Activated gamma-delta T cell (primary cell): ENCODE results near the gene KREMEN1.
A peak's percentile ranks its signal among the peaks of the same experiment; 100 is the strongest.

Experiments
- DNase-seq: peaks from one replicate; lab custom pipeline; 2025; lab: John Stamatoyannopoulos, UW

KREMEN1 gene

DNA sequence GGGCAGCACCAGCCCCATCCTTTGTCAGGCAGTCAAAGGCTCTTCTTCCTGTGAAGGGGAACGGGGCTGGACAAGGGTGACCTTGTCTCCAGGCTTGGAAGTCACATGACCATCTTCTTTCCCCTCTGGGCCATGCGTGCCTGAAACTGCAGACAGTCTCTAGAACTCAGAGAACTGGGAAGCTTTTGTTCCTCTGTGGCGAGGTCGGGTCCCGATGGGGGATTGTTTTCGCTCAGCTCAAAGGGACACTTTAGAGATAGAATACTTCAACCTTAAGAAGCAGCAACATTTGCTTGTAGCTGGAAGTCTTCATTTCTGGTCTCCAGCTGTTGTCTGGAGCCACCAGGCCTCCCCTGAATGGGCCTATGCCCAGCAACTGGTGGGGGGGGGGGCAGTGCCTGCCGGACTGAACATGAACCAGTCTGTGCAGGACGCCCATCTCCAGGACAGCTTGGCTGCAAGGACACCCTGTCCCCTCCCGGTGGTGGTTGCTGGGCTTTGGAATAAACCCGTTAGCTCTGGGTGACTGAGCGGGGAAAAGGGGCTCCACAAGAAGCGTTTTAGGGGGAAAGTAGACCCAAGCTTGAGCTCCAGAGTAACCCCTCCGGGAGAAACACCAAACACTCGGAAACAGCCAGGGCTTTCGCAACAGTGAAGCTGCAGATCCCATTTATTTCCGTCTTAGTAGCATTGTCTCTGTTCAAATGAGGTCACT lies 77.2 kb downstream of the KREMEN1 start:
- no peak for DNase-seq

DNA sequence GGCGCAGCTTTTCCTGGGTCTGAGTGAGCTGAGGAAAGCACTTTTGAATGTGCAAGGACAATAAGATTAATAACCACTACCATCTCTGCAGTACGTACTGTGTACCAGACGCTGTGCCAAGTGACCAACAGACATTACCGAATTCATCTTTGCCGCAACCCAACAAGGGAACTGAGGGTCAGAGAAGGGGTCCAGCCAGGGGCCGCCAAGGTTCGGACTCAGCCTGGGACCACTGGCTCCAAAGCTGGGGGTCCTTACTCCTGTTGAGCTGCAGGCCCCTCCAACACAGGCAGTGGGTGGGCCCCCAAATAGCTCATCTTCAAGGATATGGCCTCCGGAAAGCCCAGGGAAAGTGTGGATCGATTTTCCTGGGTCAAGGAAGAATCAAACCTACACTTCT lies 77.9 kb downstream of the KREMEN1 start:
- DNase-seq, result no peak

DNA sequence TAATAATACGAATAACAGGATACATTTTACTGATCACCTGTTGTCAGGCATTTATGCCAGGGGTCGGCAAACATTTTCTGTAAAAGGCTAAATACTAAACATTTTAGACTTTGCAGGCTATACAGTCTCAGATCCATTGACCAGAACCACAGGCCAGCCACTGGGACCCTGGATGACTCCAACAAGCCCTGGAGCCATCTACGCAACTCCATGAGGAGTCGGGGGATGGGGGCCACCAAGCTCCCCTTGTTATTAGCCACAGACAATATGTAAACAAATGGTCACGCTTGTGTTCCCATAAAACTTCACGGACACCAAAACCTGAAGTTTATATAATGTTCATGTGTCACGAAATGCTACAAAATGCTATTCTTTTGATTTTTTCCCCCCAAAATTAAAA lies 78.5 kb downstream of the KREMEN1 start:
- no peak for DNase-seq

DNA sequence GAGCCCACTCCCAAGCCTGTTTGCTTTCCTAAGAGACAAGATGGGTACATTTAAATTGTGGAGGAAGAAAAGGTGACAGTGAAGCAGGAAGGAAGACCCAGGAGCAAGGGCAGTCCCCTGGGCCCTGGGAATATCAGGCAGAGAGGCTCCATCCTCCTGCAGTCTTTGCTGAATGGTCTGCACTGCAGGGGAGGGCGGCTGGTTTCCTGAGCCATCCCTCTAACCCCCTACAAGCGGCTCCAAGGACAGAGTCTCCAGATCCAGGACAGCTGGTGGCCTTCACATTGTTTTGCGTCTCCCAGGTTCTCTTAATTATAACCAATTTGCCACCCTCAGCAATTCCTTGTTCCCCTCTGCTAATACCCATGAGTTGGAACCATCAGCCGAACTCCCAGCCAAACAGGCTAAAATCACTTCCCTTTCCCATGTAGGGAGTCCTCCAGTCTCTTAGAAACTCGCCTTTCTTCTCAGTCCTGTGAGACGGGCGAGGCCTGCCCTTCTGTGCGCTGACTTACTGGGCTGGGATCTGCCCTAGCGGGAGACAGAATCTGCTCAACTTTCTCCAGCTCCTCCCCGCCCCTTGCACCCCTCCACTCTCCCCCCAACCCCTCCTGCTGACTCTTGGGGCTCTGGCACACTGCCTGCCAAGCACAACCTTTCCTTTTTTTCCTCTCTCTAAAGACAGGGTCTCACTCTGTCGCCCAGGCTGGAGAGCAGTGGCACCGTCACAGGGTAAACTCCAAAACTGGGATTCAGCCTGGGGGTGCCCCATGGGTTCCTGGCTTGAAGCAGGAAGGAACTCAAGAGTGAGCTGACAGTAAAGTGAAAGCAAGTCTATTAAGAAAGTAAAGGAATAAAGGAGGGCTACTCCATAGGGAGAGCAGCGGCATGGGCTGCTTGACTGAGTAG lies 79.5 kb downstream of the KREMEN1 start:
- DNase-seq, result no peak

DNA sequence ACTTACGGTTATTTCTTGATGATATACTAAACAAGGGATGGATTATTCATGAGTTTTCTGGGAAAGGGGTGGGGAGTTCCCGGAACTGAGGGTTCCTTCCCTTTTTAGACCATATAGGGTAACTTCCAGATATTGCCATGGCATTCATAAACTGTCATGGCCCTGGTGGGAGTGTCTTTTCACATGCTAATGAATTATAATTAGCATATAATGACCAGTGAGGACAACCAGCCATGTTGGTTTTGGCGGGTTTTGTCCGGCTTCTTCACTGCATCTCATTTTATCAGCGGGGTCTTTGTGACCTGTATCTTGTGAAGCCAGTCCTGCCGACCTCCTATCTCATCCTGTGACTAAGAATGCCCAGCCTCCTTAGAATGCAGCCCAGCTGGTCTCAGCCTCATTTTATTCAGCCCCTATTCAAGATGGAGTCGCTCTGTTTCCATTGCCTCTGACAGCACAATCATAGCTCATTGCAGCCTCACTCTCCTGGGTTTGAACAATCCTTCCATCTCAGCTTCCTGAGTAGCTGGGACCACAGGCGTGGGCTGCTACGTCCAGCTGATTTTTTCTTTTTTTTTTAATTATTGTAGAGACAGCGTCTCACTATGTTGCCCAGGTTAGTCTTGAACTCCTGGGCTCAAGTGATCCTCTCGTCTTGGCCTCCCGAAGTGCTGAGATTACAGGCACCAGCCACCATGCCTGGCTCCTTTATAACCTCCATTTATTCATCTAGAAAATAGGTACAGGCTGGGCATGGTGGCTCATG lies 80.3 kb downstream of the KREMEN1 start:
- DNase-seq, result no peak

DNA sequence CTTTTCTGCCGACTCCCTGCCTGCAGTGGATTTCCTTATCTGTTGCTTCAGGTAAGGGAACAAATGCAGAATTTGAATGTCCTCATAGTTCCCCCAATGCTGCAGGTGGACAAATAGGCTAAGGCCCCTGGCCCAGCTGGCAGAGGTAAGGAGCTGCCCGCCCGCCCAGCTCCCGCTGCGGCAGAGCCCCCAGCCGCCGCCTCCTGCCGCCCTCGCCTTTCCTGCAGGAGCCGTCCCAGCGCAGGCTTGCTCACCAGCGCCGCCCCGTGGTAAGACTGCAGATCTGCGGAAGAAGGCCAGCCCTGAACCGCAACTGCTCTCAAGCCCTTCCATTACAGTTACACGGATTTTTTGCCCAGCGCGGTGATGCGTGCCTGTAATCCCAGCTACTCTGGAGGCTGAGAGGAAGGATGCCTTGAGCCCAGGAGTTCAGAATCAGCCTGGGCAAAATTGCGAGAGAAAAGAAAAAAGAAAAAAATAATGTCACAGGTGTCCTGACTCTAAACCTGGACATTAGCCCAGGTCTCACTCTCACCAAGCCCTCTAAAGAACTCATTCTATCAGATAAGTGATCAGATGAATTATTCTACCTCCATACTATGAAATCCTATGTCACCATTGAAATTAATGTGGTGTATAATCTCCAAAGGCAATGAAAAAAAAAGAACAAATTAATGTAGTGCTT lies 81.7 kb downstream of the KREMEN1 start:
- peak; percentile 34 for DNase-seq

DNA sequence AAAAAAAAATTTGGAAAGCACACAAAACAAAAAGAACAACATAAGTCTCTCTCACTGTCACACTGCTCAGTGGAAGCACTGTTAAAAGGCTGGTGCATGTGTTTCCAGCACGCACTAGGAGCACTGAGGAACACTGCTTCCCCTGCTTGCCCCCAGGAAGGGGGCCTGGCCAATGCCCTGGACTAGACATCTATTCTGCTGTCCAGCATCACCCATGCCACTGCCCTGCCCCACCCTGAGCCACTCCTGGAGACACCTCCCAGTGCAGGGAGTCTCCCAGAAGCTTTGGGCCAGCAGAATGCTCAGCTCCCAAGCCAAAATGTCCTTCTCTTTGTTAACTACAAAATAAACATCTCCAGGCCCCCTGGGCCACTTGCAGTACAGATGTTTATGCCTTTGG lies 83.1 kb downstream of the KREMEN1 start:
- DNase-seq, result no peak

DNA sequence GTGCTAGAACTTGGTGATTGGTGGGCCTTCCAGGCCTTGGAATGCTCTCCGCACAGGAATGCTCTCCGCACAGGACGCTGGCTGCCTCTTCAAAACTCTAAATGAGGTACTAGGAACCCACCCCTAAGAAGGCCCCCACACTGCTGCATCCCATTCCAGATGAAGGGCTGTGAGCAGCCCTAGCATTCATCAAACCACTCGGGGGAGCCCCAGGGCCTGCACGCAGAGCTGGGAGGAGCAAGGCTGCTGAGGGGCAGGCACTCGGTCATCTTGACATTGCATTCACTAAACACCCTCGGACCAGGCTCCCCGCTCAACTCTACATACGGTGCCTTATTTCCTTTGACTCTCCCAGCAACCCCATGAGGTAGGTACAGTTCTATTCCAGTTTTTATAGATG lies 83.7 kb downstream of the KREMEN1 start:
- no peak for DNase-seq

DNA sequence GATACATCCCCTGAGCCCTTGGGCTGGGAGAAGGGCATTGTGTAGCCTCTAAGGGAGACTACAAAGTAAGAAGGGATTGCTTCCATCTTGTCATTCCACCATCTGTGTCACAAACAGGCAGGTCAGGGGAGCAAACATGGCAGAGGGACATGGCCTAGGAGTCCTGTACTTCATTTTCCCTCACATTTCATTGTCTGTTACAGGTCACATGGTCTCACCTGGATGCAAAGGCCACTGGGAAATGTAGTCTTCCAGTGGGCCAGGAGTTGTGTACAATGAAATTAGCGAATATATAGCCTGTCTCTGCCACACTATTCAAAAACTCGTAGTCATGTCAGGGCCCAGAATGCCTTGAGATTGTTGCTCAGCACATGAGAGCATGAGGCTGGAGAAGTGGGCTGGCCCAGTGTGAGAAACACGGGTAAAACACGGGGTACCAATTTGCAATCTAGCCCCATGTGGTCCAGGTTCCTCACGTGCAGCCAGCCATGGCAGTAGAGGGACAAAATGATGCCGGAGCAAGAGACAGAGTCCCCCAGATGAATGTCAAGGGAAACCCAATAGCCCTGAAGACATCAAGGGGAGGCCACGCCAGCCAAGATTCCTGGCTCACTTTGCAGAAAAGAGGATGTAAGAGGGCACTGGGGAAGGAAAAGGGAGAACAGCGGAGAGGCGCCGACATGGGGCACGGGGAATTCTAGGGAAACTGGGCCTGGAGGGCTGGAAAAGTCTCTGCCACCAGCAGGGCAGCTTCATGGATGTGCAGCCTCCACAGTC lies 85.1 kb downstream of the KREMEN1 start:
- no peak for DNase-seq

DNA sequence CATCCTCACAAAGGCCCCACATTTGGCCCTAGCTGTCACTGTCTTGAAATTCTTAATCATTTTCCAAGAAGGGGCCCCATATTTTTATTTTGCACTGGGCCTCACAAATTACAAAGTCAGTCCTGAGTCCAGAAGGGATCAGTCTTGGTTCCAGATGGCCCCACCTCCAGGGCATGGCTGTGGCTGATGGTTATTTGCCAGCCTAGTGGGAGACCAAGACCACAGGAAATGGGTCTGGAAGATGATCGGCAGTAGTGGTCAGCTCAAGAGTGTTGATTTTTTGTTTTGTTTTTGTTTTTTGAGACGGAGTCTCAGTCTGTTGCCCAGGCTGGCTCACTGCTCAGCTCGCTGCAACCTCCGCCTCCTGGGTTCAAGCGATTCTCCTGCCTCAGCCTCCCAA lies 85.7 kb downstream of the KREMEN1 start:
- DNase-seq, result no peak

DNA sequence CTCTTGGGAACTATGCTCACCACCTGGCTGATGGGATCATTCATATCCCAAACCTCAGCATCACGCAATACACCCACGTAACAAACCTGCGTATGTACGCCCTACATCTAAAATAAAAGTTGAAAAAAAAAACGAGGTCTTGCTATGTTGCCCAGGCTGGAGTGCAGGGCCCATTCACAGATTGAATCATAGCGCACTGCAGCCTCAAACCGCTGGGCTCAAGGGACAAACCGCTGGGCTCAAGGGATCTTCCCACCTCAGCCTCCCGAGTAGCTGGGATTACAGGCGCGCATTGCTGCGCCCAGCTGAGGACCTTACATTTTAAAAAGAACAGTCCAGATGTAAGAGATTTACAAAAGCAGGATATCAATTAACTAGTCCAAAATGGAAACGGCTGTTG lies 91.0 kb downstream of the KREMEN1 start:
- DNase-seq, result no peak

DNA sequence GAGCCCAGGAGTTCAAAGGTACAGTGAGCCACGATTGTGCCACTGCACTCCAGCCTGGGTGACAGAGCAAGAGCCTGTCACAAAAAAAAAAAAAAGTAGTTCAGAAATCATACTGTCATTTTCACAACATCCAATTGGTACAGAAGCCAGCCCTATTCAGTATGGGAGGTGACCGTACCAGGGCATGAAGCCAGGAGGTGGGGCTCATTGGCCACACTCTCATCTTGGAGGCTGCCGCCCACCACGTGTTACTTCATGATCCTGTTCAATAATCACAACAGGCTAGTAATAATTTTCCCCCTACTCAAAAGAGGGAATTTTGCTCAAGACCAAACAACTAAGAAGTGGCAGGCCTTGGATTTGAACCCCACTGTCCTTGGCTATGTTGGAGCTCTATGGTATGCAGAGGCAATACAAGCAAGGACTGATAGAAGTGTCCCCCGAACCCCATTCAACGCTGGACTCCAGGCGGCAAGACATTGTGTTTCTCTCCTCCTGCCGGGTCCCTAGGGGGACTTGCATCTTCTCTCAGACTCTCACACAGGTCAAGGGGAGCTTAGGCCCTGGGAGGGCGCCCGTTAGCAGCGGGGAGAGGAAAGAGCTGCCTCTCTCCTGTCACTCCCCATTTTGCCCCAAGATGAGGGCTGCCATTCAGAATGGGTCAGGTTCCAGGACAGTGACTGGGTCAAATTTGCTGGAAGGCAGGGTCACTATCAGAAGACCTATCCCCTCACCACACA lies 92.7 kb downstream of the KREMEN1 start:
- no peak for DNase-seq

DNA sequence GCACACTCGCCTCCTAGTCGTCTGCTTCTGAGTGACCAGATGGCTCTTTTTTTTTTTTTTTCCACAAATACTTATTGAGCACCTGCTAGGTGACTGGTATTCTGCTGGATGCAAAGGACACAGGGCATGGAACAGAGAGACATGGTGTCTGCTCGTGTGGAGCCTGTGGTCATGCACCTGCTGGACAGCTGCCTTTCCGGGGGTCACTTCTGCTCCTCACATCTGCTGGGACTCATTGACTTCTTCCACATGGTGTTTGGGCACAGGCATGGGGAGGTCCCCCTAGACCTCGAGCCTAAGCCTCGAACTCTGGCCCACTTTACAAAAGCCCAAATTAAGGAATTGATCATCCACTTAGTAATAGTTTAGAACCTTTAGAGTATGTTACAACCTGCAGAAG lies 93.3 kb downstream of the KREMEN1 start:
- no peak for DNase-seq

DNA sequence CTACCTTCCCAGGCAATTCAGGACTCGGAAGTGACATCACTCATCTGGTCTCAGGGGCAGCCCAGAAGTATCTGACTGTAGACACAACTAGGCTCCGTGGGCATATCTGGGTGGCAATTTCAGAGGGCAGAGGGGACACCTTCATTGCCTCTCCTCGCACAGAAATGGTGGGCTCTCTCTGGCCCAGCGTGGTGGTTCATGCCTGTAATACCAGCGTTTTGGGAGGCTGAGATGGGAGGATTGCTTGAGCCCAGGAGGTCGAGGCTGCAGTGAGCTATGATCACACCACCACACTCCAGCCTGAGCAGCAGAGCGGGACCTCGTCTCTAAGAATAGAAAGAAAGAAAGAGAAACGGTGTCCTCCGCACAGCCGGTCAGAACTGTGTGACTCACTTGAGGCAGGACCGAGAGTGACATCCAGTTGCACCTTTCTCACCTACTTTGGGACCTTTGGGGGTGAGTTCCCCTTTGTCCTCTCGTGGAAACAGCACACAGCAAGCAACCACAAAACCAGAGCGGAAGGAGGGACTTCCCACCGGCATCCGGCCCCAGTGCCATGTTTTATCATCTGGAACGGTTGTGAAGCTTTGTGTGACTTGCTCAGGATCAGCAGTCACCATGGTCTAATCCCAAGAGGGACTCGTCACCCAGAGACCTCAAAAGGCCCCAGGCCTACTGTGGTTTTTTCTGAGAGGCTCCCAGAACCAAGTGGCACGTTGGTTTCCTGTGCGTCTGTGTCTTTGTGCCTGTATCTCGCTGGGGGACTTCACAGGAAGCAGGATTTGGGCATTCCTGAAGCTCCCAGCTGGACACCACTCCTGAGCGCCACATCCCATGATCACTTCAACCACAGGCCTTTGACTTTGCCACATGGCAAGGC lies 94.4 kb downstream of the KREMEN1 start:
- DNase-seq, result no peak

DNA sequence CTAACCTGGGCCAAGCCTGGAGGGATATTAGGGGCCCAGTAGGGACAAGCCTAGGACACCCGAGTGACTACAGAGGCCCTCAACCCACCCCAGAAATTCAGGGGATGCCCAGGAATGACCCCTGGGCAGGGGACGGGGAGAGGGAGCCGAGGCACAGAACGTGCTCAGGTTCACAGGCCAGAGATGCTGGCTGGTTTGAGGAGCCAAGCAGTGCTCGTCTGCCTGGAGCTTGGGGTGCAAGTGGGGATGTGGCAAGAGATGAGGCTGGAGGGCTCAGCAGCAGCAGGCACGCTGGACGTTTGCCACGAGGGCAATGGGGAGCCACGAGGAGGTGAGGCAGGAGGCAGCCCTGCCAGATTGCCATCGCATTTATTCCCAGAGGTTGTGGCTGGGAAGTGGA lies 98.9 kb downstream of the KREMEN1 start:
- DNase-seq, result no peak

DNA sequence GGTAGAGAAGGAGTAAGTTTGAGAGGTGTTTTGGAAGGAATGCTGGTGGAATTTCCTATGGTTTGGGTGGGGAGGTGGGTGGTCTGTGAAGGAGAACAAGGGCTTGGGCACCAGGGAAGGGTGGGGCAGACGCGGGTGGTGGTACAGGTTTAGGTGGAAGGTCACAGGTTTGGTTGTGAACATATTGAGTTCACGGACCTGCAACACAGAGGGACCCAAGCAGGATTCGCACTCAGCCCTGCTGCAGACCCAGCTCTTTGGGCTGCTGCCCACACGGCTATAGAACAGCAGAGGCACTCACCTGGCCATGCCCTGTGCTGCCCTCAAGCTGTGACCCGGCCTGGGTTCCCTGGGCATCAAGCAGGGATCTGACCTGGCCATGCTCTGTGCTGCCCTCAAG lies 99.4 kb downstream of the KREMEN1 start:
- DNase-seq, result no peak

DNA sequence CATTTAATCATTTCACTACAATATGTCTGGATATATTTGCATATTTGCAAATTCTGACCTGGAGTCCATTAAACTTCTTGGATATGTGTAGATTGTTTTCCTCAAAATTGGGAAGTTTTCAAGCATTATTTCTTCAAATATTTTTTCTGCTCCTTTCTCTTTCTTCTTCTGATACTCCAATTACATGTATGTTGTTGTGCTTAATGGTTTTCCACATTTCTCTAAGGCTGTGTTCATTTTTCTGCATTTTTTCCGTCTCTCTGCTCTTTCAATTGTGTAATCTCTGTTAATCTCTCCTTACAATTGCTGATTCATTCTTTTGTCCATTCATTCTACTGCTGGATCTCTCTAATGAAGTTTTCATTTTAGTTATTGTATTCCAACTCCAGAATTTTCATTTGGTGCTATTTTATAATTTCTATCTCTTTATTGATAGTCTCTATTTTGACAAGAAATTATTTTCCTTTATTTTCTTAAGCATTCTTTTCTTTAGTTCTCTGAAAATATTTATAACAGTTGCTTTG lies 102.5 kb downstream of the KREMEN1 start:
- no peak for DNase-seq

DNA sequence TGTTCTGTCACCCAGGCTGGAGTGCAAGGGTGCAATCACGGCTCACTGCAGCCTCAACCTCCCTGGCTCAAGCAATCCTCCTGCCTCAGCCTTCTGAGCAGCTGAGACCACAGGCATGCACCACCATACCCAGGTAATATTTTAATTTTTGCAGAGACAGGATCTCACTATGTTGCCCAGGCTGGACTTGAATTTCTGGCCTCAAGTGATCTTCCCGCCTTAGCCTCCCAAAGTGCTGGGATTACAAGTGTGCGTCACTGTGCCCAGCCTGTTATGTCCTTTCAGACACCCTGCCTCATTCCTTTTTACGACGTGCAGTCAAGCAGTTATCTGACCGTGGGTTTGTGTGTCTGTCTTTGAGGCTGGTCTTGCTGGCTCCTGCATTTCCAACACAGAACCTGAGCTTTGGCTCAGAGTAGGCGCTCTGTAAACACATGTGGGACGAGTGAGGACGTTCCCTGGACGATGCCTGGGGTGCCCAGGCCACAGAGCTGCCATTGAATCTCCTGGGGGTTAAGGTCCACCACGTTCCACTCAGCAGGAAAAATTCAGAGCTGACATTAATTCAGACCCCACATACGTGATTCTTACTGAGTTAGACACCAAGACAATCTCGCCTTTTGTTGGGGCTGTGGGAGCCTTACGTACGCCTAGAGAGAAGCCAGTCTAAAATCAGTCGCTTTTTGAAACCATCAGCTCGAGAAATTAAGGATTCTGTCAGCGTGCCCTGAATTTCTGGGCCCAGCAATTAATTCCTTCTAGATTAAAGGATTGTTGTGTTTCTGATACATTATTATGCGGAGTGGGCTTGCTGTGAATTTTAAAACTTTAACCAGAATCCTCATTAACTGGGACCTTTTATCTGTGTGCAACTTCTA lies 111.4 kb downstream of the KREMEN1 start:
- no peak for DNase-seq
